HCT116 (cell line): Measurements from ENCODE around the gene GALK2. TPM values are rescaled to one million over a fixed set of nuclear protein-coding genes. Genes with fewer than 3 reads are reported as not detected.

ENCODE experiments used
- ATAC-seq: fragments of 200-7000 bp; cut with Tn5 transposase; 2 replicates; pipeline ENCODE4 v1.9.1; 2020; ENCODE audit warnings: mild to moderate bottlenecking, moderate library complexity
- BruUV-seq: library from RNA; stranded (reverse); fragments of 400-500 nt; replicated peaks from 2 replicates; lab custom pipeline; 2021; lab: Mats Ljungman, UMichigan
- CTCF ChIA-PET: fragments of 300-600 bp; sonication (Branson Sonifier 250); formaldehyde crosslinking; loops from one replicate; lab custom pipeline; 2021; ENCODE audit warnings: antibody characterized with exemption; lab: Charles Lee
- POLR2A ChIA-PET: fragments of 300-600, 350-600 bp; sonication (Branson Sonifier 250); formaldehyde crosslinking; loops from one replicate; lab custom pipeline; 2021; ENCODE audit warnings: antibody characterized with exemption; lab: Charles Lee
- RAD21 ChIA-PET, 2 experiments: fragments of 300-600 bp; sonication (Branson Sonifier 250); formaldehyde crosslinking; loops; one replicate each; lab custom pipeline; 2023; ENCODE audit warnings: low total read pairs in 2 of 2; ENCODE audit not compliant: uncharacterized antibody in 2 of 2, unreplicated experiment in 2 of 2, low non-redundant PET in 1 of 2; lab: Charles Lee
- DNase-seq: peaks from one replicate; pipeline ENCODE4 v3.0.0-alpha.2; 2010; ENCODE audit warnings: low read depth, low spot score
- H2AFZ ChIP-seq: fragments of 200-600 bp; shearing (Covaris generic), sonication (generic); 2 replicates; pipeline ENCODE4 v1.6.1; 2017; ENCODE audit warnings: low read depth, mixed run types, mixed read lengths, antibody characterized with exemption, low read length; ENCODE audit not compliant: poor library complexity, severe bottlenecking
- H3K27ac ChIP-seq: 2 replicates; pipeline ENCODE4 v1.5.1; 2012; ENCODE audit warnings: low read depth, low read length
- H3K27me3 ChIP-seq: fragments of 200-600 bp; sonication (generic); 2 replicates; pipeline ENCODE4 v1.6.1; 2016; ENCODE audit warnings: mixed run types, low read length, mixed read lengths; ENCODE audit not compliant: insufficient read depth
- H3K36me3 ChIP-seq, 2 experiments: fragments of 200-500 bp in 1 of 2; fragments of 200-600 bp in 1 of 2; sonication (Bioruptor generic) in 1 of 2; sonication (generic) in 1 of 2; 2 replicates each; pipeline versions ENCODE4 v1.5.1 to v1.6.1; 2014 to 2016; ENCODE audit warnings: low read length in 2 of 2, inconsistent platforms in 1 of 2, mixed read lengths in 1 of 2, mixed run types in 1 of 2; ENCODE audit not compliant: insufficient read depth in 2 of 2, control insufficient read depth in 1 of 2
- H3K4me1 ChIP-seq, 2 experiments: fragments of 200-600 bp in 1 of 2; sonication (generic) in 1 of 2; 2 replicates each; pipeline versions ENCODE4 v1.5.1 to v1.6.1; 2012 to 2017; ENCODE audit warnings: low read length in 2 of 2, inconsistent platforms in 1 of 2, mild to moderate bottlenecking in 1 of 2, mixed read lengths in 1 of 2, mixed run types in 1 of 2, moderate library complexity in 1 of 2; ENCODE audit not compliant: insufficient read depth in 2 of 2, control insufficient read depth in 1 of 2
- H3K4me2 ChIP-seq: fragments of 200-600 bp; sonication (generic); 2 replicates; pipeline ENCODE4 v1.6.1; 2017; ENCODE audit warnings: mixed run types, low read length, mixed read lengths
- H3K4me3 ChIP-seq, 2 experiments: fragments of 200-600 bp in 1 of 2; sonication (generic) in 1 of 2; replicated peaks in 1 of 2; 2 replicates each; pipeline ENCODE4 v1.5.1; 2011 to 2016; ENCODE audit warnings: low read length in 2 of 2, control low read depth in 1 of 2, low read depth in 1 of 2, mild to moderate bottlenecking in 1 of 2, mixed read lengths in 1 of 2, mixed run types in 1 of 2
- H3K79me2 ChIP-seq: fragments of 200-600 bp; sonication (generic); 2 replicates; pipeline ENCODE4 v1.6.1; 2017; ENCODE audit warnings: mild to moderate bottlenecking, mixed run types, low read length, moderate library complexity, mixed read lengths; ENCODE audit not compliant: insufficient read depth
- H3K9ac ChIP-seq: fragments of 200-600 bp; sonication (generic); 2 replicates; pipeline ENCODE4 v1.6.1; 2016; ENCODE audit warnings: low read length, mixed read lengths
- H3K9me2 ChIP-seq: fragments of 200-600 bp; sonication (generic), shearing (Covaris generic); 2 replicates; pipeline ENCODE4 v1.6.1; 2017; ENCODE audit warnings: mixed run types, mild to moderate bottlenecking, moderate library complexity; ENCODE audit not compliant: insufficient read depth
- H3K9me3 ChIP-seq, 2 experiments: fragments of 200-500 bp in 1 of 2; fragments of 200-600 bp in 1 of 2; sonication (Bioruptor generic) in 1 of 2; sonication (generic) in 1 of 2; 2 replicates each; pipeline ENCODE4 v1.6.1; 2014 to 2017; ENCODE audit warnings: low read length in 2 of 2, mixed read lengths in 2 of 2, inconsistent platforms in 1 of 2, low read depth in 1 of 2, mild to moderate bottlenecking in 1 of 2, mixed run types in 1 of 2, moderate library complexity in 1 of 2; ENCODE audit not compliant: control insufficient read depth in 1 of 2, insufficient read depth in 1 of 2
- H4K20me1 ChIP-seq: fragments of 200-600 bp; sonication (generic), shearing (Covaris generic); 2 replicates; pipeline ENCODE4 v1.6.1; 2017; ENCODE audit warnings: mixed run types, mild to moderate bottlenecking, moderate library complexity; ENCODE audit not compliant: insufficient read depth
- CBX3 ChIP-seq: IDR thresholded peaks from 2 replicates; pipeline ENCODE4 v1.6.1; 2012; ENCODE audit warnings: low read depth
- EGR1 ChIP-seq: IDR thresholded peaks from 2 replicates; pipeline ENCODE4 v1.6.1; 2012; ENCODE audit warnings: low read depth
- JUND ChIP-seq: IDR thresholded peaks from 2 replicates; pipeline ENCODE4 v1.6.1; 2012
- POLR2A ChIP-seq: IDR thresholded peaks from 2 replicates; pipeline ENCODE4 v1.7.0; 2011; ENCODE audit warnings: borderline replicate concordance; ENCODE audit not compliant: insufficient read depth, insufficient read length; ENCODE audit errors: extremely low read depth
- REST ChIP-seq: IDR thresholded peaks from 2 replicates; pipeline ENCODE4 v1.6.1; 2012; ENCODE audit warnings: low read depth
- SIN3A ChIP-seq: IDR thresholded peaks from 2 replicates; pipeline ENCODE4 v1.6.1; 2012; ENCODE audit warnings: low read depth
- TCF7L2 ChIP-seq: IDR thresholded peaks from 2 replicates; pipeline ENCODE4 v1.7.0; 2011; ENCODE audit warnings: borderline replicate concordance, inconsistent platforms; ENCODE audit not compliant: insufficient read depth, insufficient read length; ENCODE audit errors: extremely low read depth
- ZBTB33 ChIP-seq: IDR thresholded peaks from 2 replicates; pipeline ENCODE4 v1.6.1; 2011; ENCODE audit warnings: mild to moderate bottlenecking, low read length, moderate library complexity; ENCODE audit not compliant: insufficient replicate concordance; ENCODE audit errors: extremely low read depth
- intact Hi-C: fragments of 100-400 bp; cut with micrococcal nuclease; formaldehyde crosslinking; loops from 2 replicates; pipeline ENCODE4 v1.10.0; 2022
- total RNA-seq: library from RNA; stranded (reverse); gene quantifications from one replicate; pipeline ENCODE4 v1.2.1, GENCODE V29; 2021; ENCODE audit not compliant: unreplicated experiment
- TF ChIP-seq, protein P1 (sequence below), 3 experiments: fragments of 200-600 bp in 1 of 3; sonication (generic) in 1 of 3; IDR thresholded peaks in 2 of 3; conservative IDR thresholded peaks in 1 of 3; 2 replicates each; pipeline ENCODE4 v1.5.1; 2012 to 2017; ENCODE audit warnings: low read depth in 2 of 3, low read length in 2 of 3, antibody characterized with exemption in 1 of 3, borderline replicate concordance in 1 of 3, control low read depth in 1 of 3, mild to moderate bottlenecking in 1 of 3, mixed read lengths in 1 of 3, mixed run types in 1 of 3, moderate library complexity in 1 of 3; ENCODE audit not compliant: insufficient read depth in 1 of 3
- TF ChIP-seq, protein P2 (sequence below): IDR thresholded peaks from 2 replicates; pipeline ENCODE4 v1.6.1; 2012

Gene GALK2
- total RNA-seq, 1 experiment from 2014 or later = 18.7 TPM

DNA sequence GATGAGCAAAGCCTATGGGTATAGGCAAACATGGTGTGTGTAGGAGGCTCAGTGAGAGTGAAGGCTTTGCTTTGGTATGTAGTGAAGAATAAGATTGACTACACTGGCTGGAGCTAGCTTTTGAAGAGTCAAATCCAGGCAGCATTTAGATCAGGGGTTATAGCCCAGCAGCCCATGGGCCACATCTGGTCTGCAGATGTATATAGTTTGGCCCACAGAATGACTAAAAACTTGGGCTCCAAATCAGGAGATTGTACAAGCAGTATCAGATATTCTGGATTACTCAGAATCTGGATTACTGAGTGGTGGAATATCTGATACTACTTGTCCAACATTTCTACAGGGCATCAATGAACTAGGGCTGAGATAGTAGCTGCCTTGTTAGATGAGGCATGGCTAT is 160.1 kb downstream of the GALK2 start:
- no TSS peak for BruUV-seq
- Histone ChIP-seq H3K4me2 (no peak overlapping the region), H3K79me2 (no peaks in the 10 kb centered on the region), H3K36me3 (no peaks in the 10 kb centered on the region), H3K27me3 (no peaks in the 10 kb centered on the region), H3K27ac (no peak overlapping the region), H3K9me2 (no peaks in the 10 kb centered on the region), H3K9ac (no peak overlapping the region), H2AFZ (no peak overlapping the region), H4K20me1 (no peaks in the 10 kb centered on the region), H3K4me1 (no peaks in the 10 kb centered on the region), H3K9me3 (no peaks in the 10 kb centered on the region), H3K4me3 (no peak overlapping the region)
- DNase-seq (no peak), ATAC-seq (no peak)
- POLR2A ChIA-PET = no interaction called here
- CTCF ChIA-PET = no interaction called here
- intact Hi-C loops = no loop called here
- TF ChIP-seq, protein P1, sequence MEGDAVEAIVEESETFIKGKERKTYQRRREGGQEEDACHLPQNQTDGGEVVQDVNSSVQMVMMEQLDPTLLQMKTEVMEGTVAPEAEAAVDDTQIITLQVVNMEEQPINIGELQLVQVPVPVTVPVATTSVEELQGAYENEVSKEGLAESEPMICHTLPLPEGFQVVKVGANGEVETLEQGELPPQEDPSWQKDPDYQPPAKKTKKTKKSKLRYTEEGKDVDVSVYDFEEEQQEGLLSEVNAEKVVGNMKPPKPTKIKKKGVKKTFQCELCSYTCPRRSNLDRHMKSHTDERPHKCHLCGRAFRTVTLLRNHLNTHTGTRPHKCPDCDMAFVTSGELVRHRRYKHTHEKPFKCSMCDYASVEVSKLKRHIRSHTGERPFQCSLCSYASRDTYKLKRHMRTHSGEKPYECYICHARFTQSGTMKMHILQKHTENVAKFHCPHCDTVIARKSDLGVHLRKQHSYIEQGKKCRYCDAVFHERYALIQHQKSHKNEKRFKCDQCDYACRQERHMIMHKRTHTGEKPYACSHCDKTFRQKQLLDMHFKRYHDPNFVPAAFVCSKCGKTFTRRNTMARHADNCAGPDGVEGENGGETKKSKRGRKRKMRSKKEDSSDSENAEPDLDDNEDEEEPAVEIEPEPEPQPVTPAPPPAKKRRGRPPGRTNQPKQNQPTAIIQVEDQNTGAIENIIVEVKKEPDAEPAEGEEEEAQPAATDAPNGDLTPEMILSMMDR (IDR thresholded peaks at IDR 0.05 in 2 of 3, conservative IDR thresholded peaks at IDR 0.05 in 1 of 3; ENCODE audit: borderline replicate concordance in 1 of 3, insufficient read depth in 1 of 3, low read depth in 2 of 3, low read length in 2 of 3) = no peak
- TF ChIP-seq CBX3 = no peak
- TF ChIP-seq POLR2A = no peak
- TF ChIP-seq EGR1 = no peak
- TF ChIP-seq JUND = no peak
- TF ChIP-seq TCF7L2 = no peak
- TF ChIP-seq, protein P2, sequence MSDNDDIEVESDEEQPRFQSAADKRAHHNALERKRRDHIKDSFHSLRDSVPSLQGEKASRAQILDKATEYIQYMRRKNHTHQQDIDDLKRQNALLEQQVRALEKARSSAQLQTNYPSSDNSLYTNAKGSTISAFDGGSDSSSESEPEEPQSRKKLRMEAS = no peak
- TF ChIP-seq REST = no peak
- no peak for TF ChIP-seq SIN3A
- TF ChIP-seq ZBTB33 = no peak
- RAD21 ChIA-PET = no interaction called here
